Endothelial cell of umbilical vein (primary cell): ENCODE measurements around the gene TBC1D17. TPM values are rescaled to one million over a fixed set of nuclear protein-coding genes. Genes with fewer than 3 reads are reported as not detected.

ENCODE experiments used
- BruUV-seq: library from RNA; stranded (reverse); fragments of 400-500 nt; replicated peaks from 2 replicates; lab custom pipeline; 2021; lab: Mats Ljungman, UMichigan
- CTCF ChIA-PET: fragments of 300-600, 350-600 bp; sonication (Branson Sonifier 250); formaldehyde crosslinking; loops from one replicate; lab custom pipeline; 2021; ENCODE audit warnings: antibody characterized with exemption, inconsistent platforms; lab: Charles Lee
- POLR2A ChIA-PET: fragments of 300-600, 350-600 bp; sonication (Branson Sonifier 250); formaldehyde crosslinking; loops from one replicate; lab custom pipeline; 2021; ENCODE audit warnings: antibody characterized with exemption, inconsistent platforms; lab: Charles Lee
- DNase-seq: peaks from one replicate; pipeline ENCODE4 v3.0.0-alpha.2; 2011; ENCODE audit warnings: low read depth, low spot score
- FAIRE-seq: peaks from 2 replicates; lab custom pipeline; 2011; peaks lifted over from hg19 to GRCh38; lab: Jason Lieb, UNC
- H2AFZ ChIP-seq: 2 replicates; pipeline ENCODE4 v1.6.0; 2012; ENCODE audit warnings: low read depth, low read length, control low read depth, inconsistent platforms
- H3K27ac ChIP-seq: 2 replicates; pipeline ENCODE4 v1.5.1; 2011; ENCODE audit warnings: low read depth, mild to moderate bottlenecking, control low read depth, low read length, moderate library complexity; ENCODE audit not compliant: insufficient read depth
- H3K27me3 ChIP-seq, 2 experiments: 2 replicates each; pipeline versions ENCODE4 v1.6.0 to v1.6.1; 2011; ENCODE audit warnings: low read length in 2 of 2, mixed read lengths in 1 of 2; ENCODE audit not compliant: control insufficient read depth in 2 of 2, insufficient read depth in 2 of 2
- H3K36me3 ChIP-seq, 2 experiments: 2 replicates in 1 of 2; 3 replicates in 1 of 2; pipeline ENCODE4 v1.5.1; 2011; ENCODE audit warnings: low read length in 2 of 2, mild to moderate bottlenecking in 1 of 2, moderate library complexity in 1 of 2; ENCODE audit not compliant: control insufficient read depth in 2 of 2, insufficient read depth in 2 of 2; ENCODE audit errors: extremely low read depth in 1 of 2
- H3K4me1 ChIP-seq: 3 replicates; pipeline ENCODE4 v1.5.1; 2011; ENCODE audit warnings: mild to moderate bottlenecking, low read length; ENCODE audit not compliant: control insufficient read depth, insufficient read depth; ENCODE audit errors: extremely low read depth
- H3K4me2 ChIP-seq: 2 replicates; pipeline ENCODE4 v1.6.1; 2011; ENCODE audit warnings: low read length, control low read depth, mixed read lengths; ENCODE audit not compliant: insufficient read depth
- H3K4me3 ChIP-seq, 3 experiments: fragments of 200-600 bp in 1 of 3; sonication (generic), shearing (Covaris generic) in 1 of 3; replicated peaks in 1 of 3; 2 replicates each; pipeline ENCODE4 v1.5.1; 2011 to 2016; ENCODE audit warnings: control low read depth in 3 of 3, low read length in 3 of 3, mild to moderate bottlenecking in 2 of 3, inconsistent platforms in 1 of 3, low read depth in 1 of 3, moderate library complexity in 1 of 3; ENCODE audit not compliant: insufficient read depth in 1 of 3
- H3K79me2 ChIP-seq: 2 replicates; pipeline ENCODE4 v1.6.0; 2012; ENCODE audit warnings: low read length, inconsistent platforms; ENCODE audit not compliant: control insufficient read depth, insufficient read depth
- H3K9ac ChIP-seq: replicated peaks from 2 replicates; pipeline ENCODE3; 2011; ENCODE audit warnings: low read length, control low read depth; ENCODE audit not compliant: insufficient read depth; ENCODE audit errors: extremely low read depth
- H3K9me1 ChIP-seq: replicated peaks from 3 replicates; pipeline ENCODE4 v1.6.0; 2011; ENCODE audit warnings: mild to moderate bottlenecking, low read length; ENCODE audit not compliant: control insufficient read depth, insufficient read depth; ENCODE audit errors: extremely low read depth
- H3K9me3 ChIP-seq: replicated peaks from 2 replicates; pipeline ENCODE4 v1.5.1; 2012; ENCODE audit warnings: low read length, inconsistent platforms; ENCODE audit not compliant: control insufficient read depth, insufficient read depth
- H4K20me1 ChIP-seq: replicated peaks from 2 replicates; pipeline ENCODE3; 2011; ENCODE audit warnings: mild to moderate bottlenecking, low read length; ENCODE audit not compliant: control insufficient read depth, insufficient read depth; ENCODE audit errors: extremely low read depth
- CTCF ChIP-seq, 2 donors: IDR thresholded peaks; 1 replicate in 1 of 2; 2 replicates in 1 of 2; pipeline ENCODE4 v1.5.1; 2011; ENCODE audit warnings: low read length in 2 of 2, mild to moderate bottlenecking in 2 of 2, moderate library complexity in 2 of 2, control low read depth in 1 of 2, inconsistent platforms in 1 of 2, low read depth in 1 of 2; ENCODE audit not compliant: insufficient read depth in 1 of 2; ENCODE audit errors: extremely low read depth in 1 of 2
- EZH2 ChIP-seq: IDR thresholded peaks from 2 replicates; pipeline ENCODE4 v1.6.1; 2012; ENCODE audit warnings: borderline replicate concordance, low read depth, mild to moderate bottlenecking, moderate library complexity, low read length, inconsistent platforms; ENCODE audit not compliant: severe bottlenecking
- FOS ChIP-seq: IDR thresholded peaks from 2 replicates; pipeline ENCODE4 v1.6.1; 2011; ENCODE audit warnings: mild to moderate bottlenecking, low read length, moderate library complexity, borderline replicate concordance; ENCODE audit not compliant: insufficient read depth
- GATA2 ChIP-seq: IDR thresholded peaks from 2 replicates; pipeline ENCODE4 v1.7.0; 2011; ENCODE audit warnings: low read depth, mild to moderate bottlenecking, moderate library complexity, mixed read lengths, low read length; ENCODE audit not compliant: insufficient read length, insufficient read depth
- JUN ChIP-seq: IDR thresholded peaks from 2 replicates; pipeline ENCODE4 v1.6.1; 2011; ENCODE audit warnings: borderline replicate concordance, low read depth; ENCODE audit not compliant: insufficient read length, insufficient read depth
- MAX ChIP-seq: IDR thresholded peaks from 2 replicates; pipeline ENCODE4 v1.6.1; 2011; ENCODE audit not compliant: insufficient read depth, insufficient read length
- MYC ChIP-seq: IDR thresholded peaks from one replicate; pipeline ENCODE4 v1.6.1; 2011; ENCODE audit warnings: mild to moderate bottlenecking, low read depth, low read length
- POLR2A ChIP-seq: IDR thresholded peaks from 2 replicates; pipeline ENCODE4 v1.6.1; 2012; ENCODE audit warnings: low read depth, mild to moderate bottlenecking, control low read depth, low read length
- POLR2AphosphoS5 ChIP-seq: IDR thresholded peaks from 2 replicates; pipeline ENCODE4 v1.6.1; 2012; ENCODE audit warnings: low read depth, mild to moderate bottlenecking, control low read depth, low read length, moderate library complexity; ENCODE audit not compliant: insufficient read depth
- dilution Hi-C: fragments of 300-500 bp; cut with MboI; formaldehyde crosslinking; loops from one replicate; pipeline ENCODE4 v1.15.0; 2019; ENCODE audit warnings: low sequenced_read_pairs; ENCODE audit not compliant: extremely low pct_ligation_motif_present
- intact Hi-C: fragments of 100-400 bp; cut with micrococcal nuclease; formaldehyde crosslinking; loops from one replicate; pipeline ENCODE4 v1.10.0; 2022
- polyA plus RNA-seq, 4 experiments: library from polyadenylated mRNA; depleted of rRNA in 3 of 4; stranded (reverse) in 3 of 4; unstranded in 1 of 4; fragments of >200 nt; gene quantifications; 2 replicates each; pipeline versions ENCODE4 v1.2.1 to v1.2.3, GENCODE V29; 2011 to 2012; ENCODE audit warnings: missing spikeins in 1 of 4
- total RNA-seq: library from RNA; stranded (reverse); gene quantifications from 2 replicates; pipeline ENCODE4 v1.2.3, GENCODE V29; 2021

TBC1D17 gene
- total and polyA plus RNA-seq, 2 donors (not counting 3 experiments of a cell fraction or from before 2014, with no cell fraction given): 34.2 to 39.3 TPM

GRCh38 chr19:49926515-49926914 is 49.0 kb downstream of the TBC1D17 start:
- Histone ChIP-seq H3K4me3 (no peak overlapping the region), H3K9ac (no peak overlapping the region), H3K36me3 (peaks cover 6 to 25% of the 10 kb centered on the region in 2 experiments), H3K9me3 (no peaks in the 10 kb centered on the region), H3K9me1 (no peaks in the 10 kb centered on the region), H3K27ac (no peak overlapping the region), H4K20me1 (no peaks in the 10 kb centered on the region), H3K4me1 (peaks cover 10% of the 10 kb centered on the region), H3K4me2 (no peak overlapping the region), H2AFZ (no peak overlapping the region), H3K79me2 (peaks cover 72% of the 10 kb centered on the region), H3K27me3 (no peaks in the 10 kb centered on the region)
- intact Hi-C loops: no loop called here
- TF ChIP-seq MYC: no peak
- no peak for TF ChIP-seq CTCF (IDR thresholded peaks at IDR 0.05; ENCODE audit: extremely low read depth in 1 of 2, insufficient read depth in 1 of 2, low read depth in 1 of 2, low read length in 2 of 2)
- no peak for TF ChIP-seq POLR2AphosphoS5
- TF ChIP-seq MAX: no peak
- no peak for TF ChIP-seq FOS
- TF ChIP-seq GATA2: no peak
- TF ChIP-seq EZH2: no peak
- TF ChIP-seq POLR2A: no peak
- no peak for TF ChIP-seq JUN
- no TSS peak for BruUV-seq
- DNase-seq (no peak), FAIRE-seq (no peak)
- dilution Hi-C loops: no loop called here
- ChIA-PET CTCF (no interaction called here), POLR2A (interaction anchor here (0.7 kb wide), 1 partner anchor 29 kb away, joined by 7 read pairs; no protein-coding TSS in a partner anchor)
